ENCODE data around the gene KIF16B.

The KIF16B gene

DNA sequence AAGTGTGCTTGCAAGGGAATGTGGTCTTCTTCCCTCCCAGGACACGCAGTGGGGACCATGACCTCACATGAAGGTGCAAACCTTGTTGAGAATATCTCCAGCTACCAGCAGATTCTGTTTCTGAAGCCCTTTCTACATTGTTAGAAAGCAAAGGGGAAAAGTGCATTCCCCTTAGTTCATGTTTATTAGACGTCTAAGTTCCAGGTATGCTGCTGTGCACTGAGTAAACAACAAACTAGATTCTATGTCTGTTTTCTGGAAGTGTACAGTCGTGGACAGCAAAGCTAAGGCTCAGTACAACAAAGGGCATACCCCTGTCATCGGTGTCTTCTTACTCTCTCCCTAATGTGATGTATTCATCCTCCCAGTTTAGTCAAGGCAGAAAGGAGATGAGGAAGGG, 178.5 kb downstream of the KIF16B start:
- H3K4me3 ChIP-seq, result no peak overlapping the region
- H3K27ac ChIP-seq, result no peak overlapping the region
- DNase-seq (ENCODE audit: low spot score), result no peak
- TF ChIP-seq, protein P1, sequence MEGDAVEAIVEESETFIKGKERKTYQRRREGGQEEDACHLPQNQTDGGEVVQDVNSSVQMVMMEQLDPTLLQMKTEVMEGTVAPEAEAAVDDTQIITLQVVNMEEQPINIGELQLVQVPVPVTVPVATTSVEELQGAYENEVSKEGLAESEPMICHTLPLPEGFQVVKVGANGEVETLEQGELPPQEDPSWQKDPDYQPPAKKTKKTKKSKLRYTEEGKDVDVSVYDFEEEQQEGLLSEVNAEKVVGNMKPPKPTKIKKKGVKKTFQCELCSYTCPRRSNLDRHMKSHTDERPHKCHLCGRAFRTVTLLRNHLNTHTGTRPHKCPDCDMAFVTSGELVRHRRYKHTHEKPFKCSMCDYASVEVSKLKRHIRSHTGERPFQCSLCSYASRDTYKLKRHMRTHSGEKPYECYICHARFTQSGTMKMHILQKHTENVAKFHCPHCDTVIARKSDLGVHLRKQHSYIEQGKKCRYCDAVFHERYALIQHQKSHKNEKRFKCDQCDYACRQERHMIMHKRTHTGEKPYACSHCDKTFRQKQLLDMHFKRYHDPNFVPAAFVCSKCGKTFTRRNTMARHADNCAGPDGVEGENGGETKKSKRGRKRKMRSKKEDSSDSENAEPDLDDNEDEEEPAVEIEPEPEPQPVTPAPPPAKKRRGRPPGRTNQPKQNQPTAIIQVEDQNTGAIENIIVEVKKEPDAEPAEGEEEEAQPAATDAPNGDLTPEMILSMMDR (IDR thresholded peaks at IDR 0.05), result no peak

DNA sequence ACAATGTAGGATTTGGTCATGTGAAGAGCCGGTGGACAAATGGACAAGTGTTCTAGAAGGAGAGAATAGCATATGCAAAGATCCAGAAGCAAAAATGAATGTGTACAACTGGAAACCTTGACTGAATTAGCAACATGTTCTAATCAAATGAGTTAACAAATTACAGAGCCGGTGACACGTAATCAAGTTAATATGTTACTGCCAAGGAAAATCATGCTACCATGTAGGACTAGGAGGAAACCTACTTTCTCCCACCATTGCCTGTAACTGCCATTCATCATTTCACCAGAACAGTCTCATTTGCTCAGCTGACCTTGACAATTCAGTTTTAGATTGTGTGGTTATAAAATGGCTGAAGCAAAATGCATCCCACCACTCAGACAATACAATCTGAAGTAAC, 179.4 kb downstream of the KIF16B start:
- TF ChIP-seq, protein P1 (IDR thresholded peaks at IDR 0.05), result no peak
- no peak for DNase-seq (ENCODE audit: low spot score)
- Histone ChIP-seq H3K4me3 (no peak overlapping the region), H3K27ac (no peak overlapping the region)

DNA sequence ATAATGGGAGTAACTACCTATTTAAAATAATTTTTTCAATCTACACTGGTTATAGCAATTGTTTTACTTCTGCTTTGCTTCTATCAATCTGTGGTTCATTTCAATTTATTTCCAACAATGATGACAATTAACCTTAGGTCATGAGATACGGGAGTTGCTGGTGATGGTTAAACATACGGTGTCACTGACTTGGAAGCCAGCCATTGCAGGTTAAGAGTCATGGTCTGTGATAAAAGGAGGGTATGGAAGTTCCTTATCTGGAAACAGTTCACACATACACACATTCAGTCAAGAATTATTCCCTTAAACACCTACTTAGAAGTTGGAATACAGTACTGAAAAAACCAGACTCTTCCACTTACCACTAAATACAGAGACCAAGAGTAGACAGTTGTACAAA, 180.0 kb downstream of the KIF16B start:
- TF ChIP-seq, protein P1 (IDR thresholded peaks at IDR 0.05), result no peak
- DNase-seq (ENCODE audit: low spot score), result no peak
- H3K4me3 ChIP-seq, result no peak overlapping the region
- no peak overlapping the region for H3K27ac ChIP-seq

DNA sequence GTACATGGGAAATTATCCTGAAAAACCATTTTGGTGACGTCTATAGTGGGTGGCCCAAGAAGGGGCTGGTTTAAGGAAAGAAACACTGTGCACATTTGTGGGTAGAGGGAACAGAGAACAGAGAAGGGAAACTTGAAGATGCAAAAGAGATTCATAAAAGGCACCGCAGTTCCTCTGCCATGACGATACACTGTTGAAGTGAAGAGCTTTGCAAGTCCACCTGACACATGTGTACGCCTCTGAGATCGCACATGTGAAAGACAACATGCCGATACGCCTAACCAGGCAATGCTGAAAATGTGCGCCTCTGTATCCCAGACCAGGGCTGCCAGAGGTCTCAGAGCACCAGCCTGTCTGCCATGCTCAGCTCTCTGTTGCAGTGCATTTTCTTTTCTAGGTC, 180.9 kb downstream of the KIF16B start:
- Histone ChIP-seq H3K4me3 (no peak overlapping the region), H3K27ac (no peak overlapping the region)
- TF ChIP-seq, protein P1 (IDR thresholded peaks at IDR 0.05), result no peak
- no peak for DNase-seq (ENCODE audit: low spot score)

DNA sequence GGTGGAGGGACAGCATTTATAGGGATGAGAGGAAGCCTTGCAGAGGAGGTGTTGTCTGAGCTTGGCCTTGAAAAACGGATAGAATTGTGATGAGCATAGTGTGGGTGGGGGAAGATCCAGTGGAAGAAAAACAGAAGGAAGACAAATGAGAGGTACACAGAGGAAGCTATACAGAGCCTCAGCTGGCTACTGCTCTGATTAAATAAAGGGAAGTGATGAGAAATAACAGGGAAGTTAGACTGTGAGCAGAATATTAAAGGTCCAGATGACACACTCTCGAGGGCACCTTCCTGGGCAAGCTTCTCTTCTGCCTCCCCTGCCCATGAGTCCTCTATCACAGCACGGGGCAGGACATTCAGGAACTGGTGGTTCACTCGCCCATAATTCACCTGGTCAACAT, 182.3 kb downstream of the KIF16B start:
- H3K27ac ChIP-seq, result peak overlapping the region in 1 of 2 donors; percentile 58
- H3K4me3 ChIP-seq, result no peak overlapping the region
- DNase-seq (ENCODE audit: low spot score), result no peak
- TF ChIP-seq, protein P1 (IDR thresholded peaks at IDR 0.05), result no peak

DNA sequence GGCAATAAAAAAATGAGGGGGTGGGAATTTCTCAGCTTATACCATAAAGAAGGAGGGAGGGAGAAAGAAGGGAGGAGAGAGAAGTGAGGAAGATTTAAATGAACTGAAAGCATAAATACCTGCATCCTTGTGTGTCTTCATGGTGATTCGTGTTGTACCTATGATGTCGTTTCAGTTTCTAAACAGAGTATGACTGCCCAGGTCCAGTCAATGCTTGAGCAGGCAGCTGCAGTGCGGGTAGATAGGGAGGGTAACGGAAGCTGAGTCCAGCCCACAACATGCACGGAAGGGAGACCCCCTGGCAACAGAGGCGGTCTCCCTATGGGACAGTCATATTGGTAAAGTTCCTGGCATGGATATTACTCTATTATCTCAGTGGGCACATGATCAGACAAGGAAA, 184.5 kb downstream of the KIF16B start:
- Histone ChIP-seq H3K4me3 (no peak overlapping the region), H3K27ac (no peak overlapping the region)
- TF ChIP-seq, protein P1 (IDR thresholded peaks at IDR 0.05), result no peak
- no peak for DNase-seq (ENCODE audit: low spot score)

DNA sequence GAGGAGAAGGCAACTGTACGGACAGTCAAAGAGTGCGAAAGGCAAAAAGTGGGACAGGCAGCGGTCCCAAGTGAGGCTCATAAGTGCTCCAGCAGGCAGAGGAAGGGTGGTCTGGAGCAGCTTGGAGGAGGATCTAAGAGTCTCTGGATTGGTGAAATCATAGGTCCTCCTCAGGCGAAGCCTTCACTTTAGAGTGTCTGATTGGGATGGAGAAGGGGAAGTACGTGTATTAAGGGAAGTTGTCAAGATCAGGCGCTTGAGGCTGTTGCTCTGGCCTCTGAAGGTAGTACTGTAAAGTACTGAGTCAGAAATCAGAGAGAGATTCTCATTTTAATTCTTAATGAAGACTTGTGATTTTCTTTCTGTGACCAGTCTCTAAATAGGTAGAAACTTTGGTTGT, 185.6 kb downstream of the KIF16B start:
- TF ChIP-seq, protein P1 (IDR thresholded peaks at IDR 0.05), result no peak
- no peak overlapping the region for H3K27ac ChIP-seq
- no peak overlapping the region for H3K4me3 ChIP-seq
- no peak for DNase-seq (ENCODE audit: low spot score)

Data from coronary artery (tissue), 2 donors.